ENCODE results near the gene RHOB.
"Not testable (repeated sequence)": the region's sequence is repeated elsewhere in the genome, so short reads cannot be mapped to it uniquely, and the experiment has no call there.

Gene RHOB

GRCh38 chr2:20411361-20411894 is 35.4 kb upstream of the RHOB start:
- DNase-seq (ENCODE audit: insufficient read length): peak; percentile 42
- peak; percentile 95 for FAIRE-seq
- no peak for TF ChIP-seq POLR2AphosphoS5 (IDR thresholded peaks at IDR 0.05; ENCODE audit: low read depth, low read length)
- no peak for TF ChIP-seq POLR2A (IDR thresholded peaks at IDR 0.05; ENCODE audit: low read depth, low read length)
- TF ChIP-seq TAF1 (IDR thresholded peaks at IDR 0.05; ENCODE audit: borderline replicate concordance, low read depth, low read length): no peak

- FAIRE-seq (no peak), DNase-seq (ENCODE audit: insufficient read length) (no peak)
- TF ChIP-seq TAF1 (IDR thresholded peaks at IDR 0.05; ENCODE audit: borderline replicate concordance, low read depth, low read length): no peak
- no peak for TF ChIP-seq POLR2A (IDR thresholded peaks at IDR 0.05; ENCODE audit: low read depth, low read length)
- TF ChIP-seq POLR2AphosphoS5 (IDR thresholded peaks at IDR 0.05; ENCODE audit: low read depth, low read length): no peak
These were observed 32.1 kb upstream of the RHOB start for GRCh38 chr2:20414806-20415205.

- DNase-seq (ENCODE audit: insufficient read length) (no peak), FAIRE-seq (no peak)
- no peak for TF ChIP-seq POLR2AphosphoS5 (IDR thresholded peaks at IDR 0.05; ENCODE audit: low read depth, low read length)
- TF ChIP-seq TAF1 (IDR thresholded peaks at IDR 0.05; ENCODE audit: borderline replicate concordance, low read depth, low read length): no peak
- no peak for TF ChIP-seq POLR2A (IDR thresholded peaks at IDR 0.05; ENCODE audit: low read depth, low read length)
These were observed 31.4 kb upstream of the RHOB start for GRCh38 chr2:20415511-20415918.

- no peak for DNase-seq (ENCODE audit: insufficient read length)
- FAIRE-seq: no peak
- TF ChIP-seq POLR2A (IDR thresholded peaks at IDR 0.05; ENCODE audit: low read depth, low read length) (no peak), POLR2AphosphoS5 (IDR thresholded peaks at IDR 0.05; ENCODE audit: low read depth, low read length) (no peak), TAF1 (IDR thresholded peaks at IDR 0.05; ENCODE audit: borderline replicate concordance, low read depth, low read length) (no peak)
These were observed 30.2 kb upstream of the RHOB start for GRCh38 chr2:20416723-20417122.

GRCh38 chr2:20417230-20417821 is 29.5 kb upstream of the RHOB start:
- FAIRE-seq; DNase-seq (ENCODE audit: insufficient read length): not testable (repeated sequence)

- DNase-seq (ENCODE audit: insufficient read length): no peak
- no peak for TF ChIP-seq POLR2A (IDR thresholded peaks at IDR 0.05; ENCODE audit: low read depth, low read length)
- no peak for TF ChIP-seq TAF1 (IDR thresholded peaks at IDR 0.05; ENCODE audit: borderline replicate concordance, low read depth, low read length)
- FAIRE-seq: no peak
These were observed 28.4 kb upstream of the RHOB start for GRCh38 chr2:20418519-20418918.

- FAIRE-seq (no peak), DNase-seq (ENCODE audit: insufficient read length) (no peak)
- TF ChIP-seq TAF1 (IDR thresholded peaks at IDR 0.05; ENCODE audit: borderline replicate concordance, low read depth, low read length) (no peak), POLR2AphosphoS5 (IDR thresholded peaks at IDR 0.05; ENCODE audit: low read depth, low read length) (no peak), POLR2A (IDR thresholded peaks at IDR 0.05; ENCODE audit: low read depth, low read length) (no peak)
These were observed 27.8 kb upstream of the RHOB start for GRCh38 chr2:20419007-20419576.

- no peak for TF ChIP-seq POLR2A (IDR thresholded peaks at IDR 0.05; ENCODE audit: low read depth, low read length)
- TF ChIP-seq TAF1 (IDR thresholded peaks at IDR 0.05; ENCODE audit: borderline replicate concordance, low read depth, low read length): no peak
- TF ChIP-seq POLR2AphosphoS5 (IDR thresholded peaks at IDR 0.05; ENCODE audit: low read depth, low read length): no peak
- DNase-seq (ENCODE audit: insufficient read length) (no peak), FAIRE-seq (no peak)
These were observed 27.1 kb upstream of the RHOB start for GRCh38 chr2:20419752-20420151.

GRCh38 chr2:20421336-20421987 is 25.4 kb upstream of the RHOB start:
- FAIRE-seq (no peak), DNase-seq (ENCODE audit: insufficient read length) (no peak)
- no peak for TF ChIP-seq POLR2A (IDR thresholded peaks at IDR 0.05; ENCODE audit: low read depth, low read length)
- TF ChIP-seq TAF1 (IDR thresholded peaks at IDR 0.05; ENCODE audit: borderline replicate concordance, low read depth, low read length): no peak
- TF ChIP-seq POLR2AphosphoS5 (IDR thresholded peaks at IDR 0.05; ENCODE audit: low read depth, low read length): no peak

- TF ChIP-seq POLR2AphosphoS5 (IDR thresholded peaks at IDR 0.05; ENCODE audit: low read depth, low read length): no peak
- DNase-seq (ENCODE audit: insufficient read length) (no peak), FAIRE-seq (no peak)
These were observed 24.9 kb upstream of the RHOB start for GRCh38 chr2:20421988-20422370.

GRCh38 chr2:20422402-20423271 is 24.2 kb upstream of the RHOB start:
- DNase-seq (ENCODE audit: insufficient read length) (no peak), FAIRE-seq (no peak)
- TF ChIP-seq POLR2AphosphoS5 (IDR thresholded peaks at IDR 0.05; ENCODE audit: low read depth, low read length): no peak
- TF ChIP-seq TAF1 (IDR thresholded peaks at IDR 0.05; ENCODE audit: borderline replicate concordance, low read depth, low read length): no peak
- TF ChIP-seq POLR2A (IDR thresholded peaks at IDR 0.05; ENCODE audit: low read depth, low read length): no peak

Data from GM12892 (cell line).